Nephron progenitor cell (in vitro differentiated cells): ENCODE results near the gene KRTAP10-8.
"Not testable (repeated sequence)": the region's sequence is repeated elsewhere in the genome, so short reads cannot be mapped to it uniquely, and the experiment has no call there.

Experiments used
- DNase-seq: peaks from one replicate; pipeline ENCODE4 v3.0.0; 2021
- H3K27ac Mint-ChIP-seq: 2 replicates; pipeline ENCODE4 v1.8.0; 2021; ENCODE audit warnings: mild to moderate bottlenecking, moderate library complexity, mixed read lengths
- H3K27me3 Mint-ChIP-seq: 2 replicates; pipeline ENCODE4 v1.8.0; 2021; ENCODE audit warnings: mild to moderate bottlenecking, low read depth, mixed read lengths; ENCODE audit not compliant: poor library complexity
- H3K36me3 Mint-ChIP-seq: 2 replicates; pipeline ENCODE4 v1.8.0; 2021; ENCODE audit warnings: low read depth, mixed read lengths
- H3K4me1 Mint-ChIP-seq: 2 replicates; pipeline ENCODE4 v1.8.0; 2021; ENCODE audit warnings: mixed read lengths
- H3K4me3 Mint-ChIP-seq: 2 replicates; pipeline ENCODE4 v1.8.0; 2021; ENCODE audit warnings: mild to moderate bottlenecking, moderate library complexity, mixed read lengths
- H3K9me3 Mint-ChIP-seq: 2 replicates; pipeline ENCODE4 v1.8.0; 2021; ENCODE audit warnings: mild to moderate bottlenecking, moderate library complexity, mixed read lengths
- TF ChIP-seq, protein P1 (sequence below): fragments of 200-600 bp; sonication (generic); IDR thresholded peaks from 2 replicates; pipeline ENCODE4 v1.5.0; 2021; ENCODE audit warnings: antibody characterized with exemption

Gene KRTAP10-8

GRCh38 chr21:44578371-44579055 is 33.4 kb upstream of the KRTAP10-8 start:
- Mint-ChIP-seq H3K4me1 (peaks cover 22% of the 10 kb centered on the region), H3K27ac (no peak overlapping the region), H3K27me3 (peaks cover 13% of the 10 kb centered on the region), H3K36me3 (peaks cover 8% of the 10 kb centered on the region), H3K4me3 (no peak overlapping the region), H3K9me3 (peaks cover 70% of the 10 kb centered on the region)
- DNase-seq, result no peak
- TF ChIP-seq, protein P1, sequence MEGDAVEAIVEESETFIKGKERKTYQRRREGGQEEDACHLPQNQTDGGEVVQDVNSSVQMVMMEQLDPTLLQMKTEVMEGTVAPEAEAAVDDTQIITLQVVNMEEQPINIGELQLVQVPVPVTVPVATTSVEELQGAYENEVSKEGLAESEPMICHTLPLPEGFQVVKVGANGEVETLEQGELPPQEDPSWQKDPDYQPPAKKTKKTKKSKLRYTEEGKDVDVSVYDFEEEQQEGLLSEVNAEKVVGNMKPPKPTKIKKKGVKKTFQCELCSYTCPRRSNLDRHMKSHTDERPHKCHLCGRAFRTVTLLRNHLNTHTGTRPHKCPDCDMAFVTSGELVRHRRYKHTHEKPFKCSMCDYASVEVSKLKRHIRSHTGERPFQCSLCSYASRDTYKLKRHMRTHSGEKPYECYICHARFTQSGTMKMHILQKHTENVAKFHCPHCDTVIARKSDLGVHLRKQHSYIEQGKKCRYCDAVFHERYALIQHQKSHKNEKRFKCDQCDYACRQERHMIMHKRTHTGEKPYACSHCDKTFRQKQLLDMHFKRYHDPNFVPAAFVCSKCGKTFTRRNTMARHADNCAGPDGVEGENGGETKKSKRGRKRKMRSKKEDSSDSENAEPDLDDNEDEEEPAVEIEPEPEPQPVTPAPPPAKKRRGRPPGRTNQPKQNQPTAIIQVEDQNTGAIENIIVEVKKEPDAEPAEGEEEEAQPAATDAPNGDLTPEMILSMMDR, result no peak

DNA sequence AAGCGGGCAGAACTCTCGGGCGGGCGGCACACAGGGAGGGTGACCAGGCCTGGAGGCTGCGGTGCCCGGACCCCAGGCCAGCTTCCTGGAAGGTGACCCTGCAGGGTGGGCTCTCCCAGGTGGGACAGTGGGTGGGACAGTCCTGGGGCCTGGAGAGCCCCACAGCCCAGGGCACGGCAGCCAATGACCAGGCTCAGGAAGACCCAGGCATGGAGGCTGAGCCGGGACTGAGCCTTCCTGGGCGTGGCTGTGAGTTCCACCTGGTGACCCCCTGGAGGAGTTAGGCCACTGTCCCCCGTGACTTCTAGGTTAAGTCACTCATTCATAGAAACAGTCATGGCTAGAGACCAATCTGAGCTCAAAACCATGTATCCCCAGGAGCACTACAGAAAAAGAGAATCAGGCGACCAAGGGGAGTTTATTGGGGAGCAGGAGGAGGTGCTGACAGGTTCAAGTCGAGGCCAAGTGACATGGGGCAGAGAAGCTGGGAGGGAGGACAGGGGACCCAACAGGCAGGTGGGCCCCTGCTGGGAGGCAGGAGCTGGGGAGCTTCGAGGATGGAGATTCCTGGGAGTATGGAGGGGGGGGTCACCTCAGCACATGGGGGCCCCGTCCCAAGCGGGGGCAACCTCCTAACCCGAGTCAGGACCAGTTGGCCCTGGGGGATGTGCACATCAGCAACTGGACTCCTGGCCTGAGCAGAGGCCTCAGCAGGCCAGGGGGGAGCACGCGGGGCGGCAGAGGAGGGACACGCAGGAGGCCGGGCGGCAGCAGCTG is 32.6 kb upstream of the KRTAP10-8 start:
- Mint-ChIP-seq H3K4me3 (no peak overlapping the region), H3K4me1 (peaks cover 23% of the 10 kb centered on the region), H3K27ac (no peak overlapping the region), H3K36me3 (peaks cover 8% of the 10 kb centered on the region), H3K27me3 (peaks cover 13% of the 10 kb centered on the region), H3K9me3 (peaks cover 70% of the 10 kb centered on the region)
- TF ChIP-seq, protein P1, result no peak
- no peak for DNase-seq

DNA sequence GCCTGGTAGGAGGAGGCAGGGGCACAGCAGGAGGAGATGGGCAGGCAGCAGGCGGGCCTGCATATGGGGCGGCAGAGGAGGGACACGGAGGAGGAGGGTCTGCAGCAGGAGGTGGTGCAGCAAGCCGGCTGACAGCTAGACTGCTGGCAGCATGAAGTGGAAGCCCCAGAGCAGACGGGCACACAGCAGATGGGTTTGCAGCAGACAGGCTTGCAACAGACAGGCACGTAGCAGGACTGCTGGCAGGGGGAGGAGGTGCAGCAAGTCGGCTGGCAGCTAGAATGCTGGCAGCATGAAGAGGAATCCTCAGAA is 32.1 kb upstream of the KRTAP10-8 start:
- H3K27me3 Mint-ChIP-seq, result peaks cover 13% of the 10 kb centered on the region
- no peak for DNase-seq
- TF ChIP-seq, protein P1, result no peak
- H3K9me3 Mint-ChIP-seq, result peaks cover 70% of the 10 kb centered on the region
- no peak overlapping the region for H3K27ac Mint-ChIP-seq
- H3K36me3 Mint-ChIP-seq, result peaks cover 8% of the 10 kb centered on the region
- no peak overlapping the region for H3K4me3 Mint-ChIP-seq
- H3K4me1 Mint-ChIP-seq, result peaks cover 19% of the 10 kb centered on the region

DNA sequence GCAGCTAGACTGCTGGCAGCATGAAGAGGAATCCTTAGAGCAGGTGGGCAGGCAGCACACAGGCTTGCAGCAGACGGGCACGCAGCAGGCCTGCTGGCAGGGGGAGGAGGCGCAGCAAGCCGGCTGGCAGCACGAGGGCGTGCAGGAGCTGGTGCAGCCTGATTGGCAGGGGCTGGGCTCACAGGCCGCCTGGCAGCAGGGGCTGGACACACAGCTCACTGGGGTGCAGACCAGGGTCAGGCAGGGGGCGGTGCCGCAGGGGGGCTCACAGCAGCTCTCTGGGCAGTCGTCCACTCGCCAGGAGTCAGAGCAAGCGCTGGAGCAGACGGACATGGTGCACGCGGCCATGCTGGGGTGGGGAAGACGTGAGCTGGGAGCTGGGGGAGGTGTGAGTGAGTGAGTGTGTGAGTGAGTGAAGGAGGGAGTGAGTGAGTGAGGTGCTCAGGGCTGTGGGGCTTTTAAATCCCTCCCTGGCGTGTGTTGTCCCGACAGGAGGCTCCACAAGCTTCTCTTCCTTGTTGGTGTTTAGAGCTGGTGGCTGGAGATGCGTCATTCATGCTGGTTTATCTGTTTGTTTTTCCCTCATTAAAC is 31.6 kb upstream of the KRTAP10-8 start, which contains the start of gene KRTAP10-5:
TSS of gene KRTAP10-5 (minus strand) at position 374 of the 591 bp plus-strand sequence. CDS start at position 348, 26 bp downstream.
- peaks cover 68% of the 10 kb centered on the region for H3K9me3 Mint-ChIP-seq
- H3K4me1 Mint-ChIP-seq, result peaks cover 14% of the 10 kb centered on the region

GRCh38 chr21:44581158-44581557 is 30.7 kb upstream of the KRTAP10-8 start:
- Mint-ChIP-seq H3K9me3 (peaks cover 68% of the 10 kb centered on the region), H3K4me1 (peaks cover 9% of the 10 kb centered on the region)
- TF ChIP-seq, protein P1, result no peak

More for the DNA sequence above, 31.6 kb upstream of the KRTAP10-8 start, which contains the start of gene KRTAP10-5:
- H3K4me3 Mint-ChIP-seq, H3K27ac Mint-ChIP-seq, DNase-seq, H3K36me3 Mint-ChIP-seq: not testable (repeated sequence)
- peaks cover 15% of the 10 kb centered on the region for H3K27me3 Mint-ChIP-seq

GRCh38 chr21:44582055-44582454 is 29.8 kb upstream of the KRTAP10-8 start:
- peaks cover 70% of the 10 kb centered on the region for H3K9me3 Mint-ChIP-seq
- H3K4me1 Mint-ChIP-seq, result peaks cover 9% of the 10 kb centered on the region
- peaks cover 5% of the 10 kb centered on the region for H3K36me3 Mint-ChIP-seq
- H3K27ac Mint-ChIP-seq, result no peak overlapping the region
- H3K27me3 Mint-ChIP-seq, result peaks cover 12% of the 10 kb centered on the region
- no peak for DNase-seq
- TF ChIP-seq, protein P1, result no peak
- H3K4me3 Mint-ChIP-seq, result no peak overlapping the region

More at GRCh38 chr21:44581158-44581557, 30.7 kb upstream of the KRTAP10-8 start:
- Mint-ChIP-seq H3K36me3 (peaks cover 5% of the 10 kb centered on the region), H3K27ac (no peak overlapping the region), H3K27me3 (peaks cover 12% of the 10 kb centered on the region), H3K4me3 (no peak overlapping the region)
- no peak for DNase-seq
